ENCODE measurements around the gene LCN1. TPM values are rescaled to one million over a fixed set of nuclear protein-coding genes. Genes with fewer than 3 reads are reported as not detected.

LCN1 gene
- total and polyA plus RNA-seq, 2 of the 8 experiments (the other 6 are each of a cell fraction or from before 2014, with no cell fraction given) = not detected

GRCh38 chr9:135512904-135513303 is 8.3 kb upstream of the LCN1 start:
- H3K27ac ChIP-seq (ENCODE audit: low read depth, low read length) = no peak overlapping the region
- no peak overlapping the region for H3K14ac ChIP-seq (ENCODE audit: insufficient read length)
- H3K9me3 ChIP-seq (ENCODE audit: insufficient read depth in 2 of 2, low read depth in 1 of 2, low read length in 1 of 2) = no peaks in the 10 kb centered on the region
- no peaks in the 10 kb centered on the region for H3K79me2 ChIP-seq (ENCODE audit: control insufficient read depth in 1 of 2, insufficient read depth in 2 of 2, low read length in 2 of 2)
- DNase-seq (ENCODE audit: low read depth in 1 of 2, low spot score in 2 of 2) = no peak
- H4K5ac ChIP-seq (ENCODE audit: insufficient read length, low read depth, low read length) = no peak overlapping the region
- no peak overlapping the region for H2BK5ac ChIP-seq (ENCODE audit: low read depth, low read length)
- no peak overlapping the region for H2BK12ac ChIP-seq (ENCODE audit: low read depth, low read length)
- POLR2A ChIA-PET (ENCODE audit: partially characterized antibody) = no interaction called here
- no peak overlapping the region for H3K4me2 ChIP-seq (ENCODE audit: insufficient read depth in 1 of 2, low read depth in 2 of 2, low read length in 2 of 2)
- H3K23me2 ChIP-seq (ENCODE audit: low read depth, low read length) = no peaks in the 10 kb centered on the region
- no peaks in the 10 kb centered on the region for H3K27me3 ChIP-seq (replicated peaks in 1 of 4; ENCODE audit: control insufficient read depth in 3 of 4, extremely low read depth in 1 of 4, insufficient read depth in 3 of 4, low read length in 3 of 4)
- H2BK120ac ChIP-seq (replicated peaks; ENCODE audit: low read depth, low read length) = no peak overlapping the region
- H4K91ac ChIP-seq (replicated peaks; ENCODE audit: insufficient read length, low read length) = no peak overlapping the region
- no peak overlapping the region for H2AK5ac ChIP-seq (ENCODE audit: low read depth, low read length)
- no peak for FAIRE-seq
- H3K79me1 ChIP-seq (ENCODE audit: low read depth, low read length) = no peaks in the 10 kb centered on the region
- H4K20me1 ChIP-seq (replicated peaks in 1 of 2; ENCODE audit: control insufficient read depth in 1 of 2, insufficient read depth in 2 of 2, low read length in 2 of 2) = no peaks in the 10 kb centered on the region
- H3K4ac ChIP-seq (replicated peaks; ENCODE audit: insufficient read length, low read depth, low read length) = no peak overlapping the region
- no peak overlapping the region for H4K8ac ChIP-seq (ENCODE audit: extremely low read depth, insufficient read depth, low read length)
- no peak overlapping the region for H2AFZ ChIP-seq (ENCODE audit: low read length)
- no peak overlapping the region for H3K56ac ChIP-seq (replicated peaks; ENCODE audit: insufficient read length, low read depth, low read length)
- no peaks in the 10 kb centered on the region for H3K4me1 ChIP-seq (replicated peaks in 1 of 4; ENCODE audit: control insufficient read depth in 3 of 4, insufficient read depth in 4 of 4, low read length in 3 of 4)
- no peak overlapping the region for H3K18ac ChIP-seq (ENCODE audit: extremely low read depth, low read length)
- no peaks in the 10 kb centered on the region for H3K36me3 ChIP-seq (ENCODE audit: control insufficient read depth in 2 of 4, insufficient read depth in 4 of 4, low read length in 3 of 4)
- no peak overlapping the region for H3K23ac ChIP-seq (ENCODE audit: insufficient read length)
- H3K9ac ChIP-seq (replicated peaks in 1 of 4; ENCODE audit: extremely low read depth in 1 of 4, low read depth in 3 of 4, low read length in 3 of 4) = no peak overlapping the region
- WGBS, 2 experiments (ENCODE audit: extremely low coverage in 1 of 2, insufficient coverage in 1 of 2, insufficient read length in 1 of 2, insufficient replicate concordance in 2 of 2, low coverage in 1 of 2, low lambda C conversion rate in 2 of 2, missing lambda C conversion rate in 1 of 2) = 95% methylated on average over 7 of the region's 7 CpGs; no CpG with 5 or more reads in 1 of the 2 experiments
- no peak overlapping the region for H3K4me3 ChIP-seq (ENCODE audit: extremely low read depth in 1 of 4, insufficient read depth in 2 of 4, low read depth in 3 of 4, low read length in 4 of 4)
- CTCF ChIA-PET (ENCODE audit: partially characterized antibody) = interaction anchor here (0.6 to 1.4 kb wide), 4 partner anchors 11 to 200 kb away, joined by 3 to 4 read pairs (median 3); no protein-coding TSS in a partner anchor
- H2BK15ac ChIP-seq (ENCODE audit: low read length) = no peak overlapping the region
- no peak overlapping the region for H2BK20ac ChIP-seq (ENCODE audit: low read length)

All from H1 (cell line).